Measurements from ENCODE around the gene NR1D1.

Gene NR1D1

GRCh38 chr17:40068129-40068581 is 32.2 kb downstream of the NR1D1 start:
- no peak for TF ChIP-seq CTCF (IDR thresholded peaks at IDR 0.05; ENCODE audit: low read depth, low read length)
- H3K4me3 ChIP-seq (ENCODE audit: low read depth, low read length), result peak overlapping the region; percentile 50

GRCh38 chr17:40067710-40068109 is 32.7 kb downstream of the NR1D1 start:
- H3K4me3 ChIP-seq (ENCODE audit: low read depth, low read length), result no peak overlapping the region
- no peak for TF ChIP-seq CTCF (IDR thresholded peaks at IDR 0.05; ENCODE audit: low read depth, low read length)

- TF ChIP-seq CTCF (IDR thresholded peaks at IDR 0.05; ENCODE audit: low read depth, low read length), result no peak
- peak overlapping the region; percentile 94; the same call in 1 of the 2 replicates for H3K4me3 ChIP-seq (ENCODE audit: low read depth, low read length)
These were observed 34.4 kb downstream of the NR1D1 start for GRCh38 chr17:40065769-40066510.

- peak overlapping the region; percentile 94 for H3K4me3 ChIP-seq (ENCODE audit: low read depth, low read length)
- no peak for TF ChIP-seq CTCF (IDR thresholded peaks at IDR 0.05; ENCODE audit: low read depth, low read length)
These were observed 35.2 kb downstream of the NR1D1 start for GRCh38 chr17:40064971-40065768.

GRCh38 chr17:40063901-40064531 is 36.4 kb downstream of the NR1D1 start:
- no peak for TF ChIP-seq CTCF (IDR thresholded peaks at IDR 0.05; ENCODE audit: low read depth, low read length)
- peak overlapping the region; percentile 94 for H3K4me3 ChIP-seq (ENCODE audit: low read depth, low read length)

- no peak for TF ChIP-seq CTCF (IDR thresholded peaks at IDR 0.05; ENCODE audit: low read depth, low read length)
- peak overlapping the region; percentile 94 for H3K4me3 ChIP-seq (ENCODE audit: low read depth, low read length)
These were observed 37.1 kb downstream of the NR1D1 start for GRCh38 chr17:40063187-40063771.
